DOHH2 (cell line): ENCODE results near the gene HSD3B2.

Source experiments
- H3F3A ChIP-seq: fragments of 200-600 bp; sonication (generic), shearing (Covaris generic); 2 replicates; pipeline ENCODE4 v1.6.0; 2016; ENCODE audit warnings: antibody characterized with exemption, mild to moderate bottlenecking; ENCODE audit not compliant: control insufficient read depth, insufficient read depth
- H3K27ac ChIP-seq: fragments of 200-600 bp; sonication (generic); 2 replicates; pipeline ENCODE4 v1.5.1; 2014; ENCODE audit warnings: low read depth, mild to moderate bottlenecking, low read length, moderate library complexity
- H3K27me3 ChIP-seq: fragments of 200-600 bp; sonication (generic); 2 replicates; pipeline ENCODE4 v1.6.1; 2014; ENCODE audit warnings: mild to moderate bottlenecking, low read length, mixed read lengths; ENCODE audit not compliant: control insufficient read depth
- H3K36me3 ChIP-seq: fragments of 200-600 bp; sonication (generic); 2 replicates; pipeline ENCODE4 v1.6.1; 2014; ENCODE audit warnings: mild to moderate bottlenecking, low read length, moderate library complexity, mixed read lengths; ENCODE audit not compliant: control insufficient read depth
- H3K4me1 ChIP-seq: fragments of 200-600 bp; sonication (generic); 2 replicates; pipeline ENCODE4 v1.6.1; 2014; ENCODE audit warnings: mild to moderate bottlenecking, low read length, mixed read lengths; ENCODE audit not compliant: control insufficient read depth
- H3K4me2 ChIP-seq: fragments of 200-600 bp; sonication (generic); 2 replicates; pipeline ENCODE4 v1.6.0; 2014; ENCODE audit warnings: mild to moderate bottlenecking, low read length, moderate library complexity
- H3K4me3 ChIP-seq: fragments of 200-600 bp; sonication (generic); 2 replicates; pipeline ENCODE4 v1.5.1; 2014; ENCODE audit warnings: mild to moderate bottlenecking, low read length, mixed read lengths
- H3K79me2 ChIP-seq: fragments of 200-600 bp; sonication (generic); 2 replicates; pipeline ENCODE4 v1.6.1; 2014; ENCODE audit warnings: mild to moderate bottlenecking, low read length, mixed read lengths; ENCODE audit not compliant: control insufficient read depth
- H3K9me2 ChIP-seq: fragments of 200-600 bp; sonication (generic); replicated peaks from 2 replicates; pipeline ENCODE4 v1.6.1; 2014; ENCODE audit warnings: mild to moderate bottlenecking, low read length, mixed read lengths; ENCODE audit not compliant: control insufficient read depth
- H3K9me3 ChIP-seq: fragments of 200-600 bp; sonication (generic); 2 replicates; pipeline ENCODE4 v1.6.1; 2014; ENCODE audit warnings: antibody characterized with exemption, low read length, mixed read lengths; ENCODE audit not compliant: control insufficient read depth, insufficient read depth
- H4K20me1 ChIP-seq: fragments of 200-600 bp; sonication (generic); 2 replicates; pipeline ENCODE4 v1.6.0; 2014; ENCODE audit warnings: low read depth, mild to moderate bottlenecking, antibody characterized with exemption, low read length, moderate library complexity; ENCODE audit not compliant: control insufficient read depth, insufficient read depth
- EZH2phosphoT487 ChIP-seq: fragments of 200-600 bp; sonication (generic); IDR thresholded peaks from 2 replicates; pipeline ENCODE4 v1.6.1; 2017; ENCODE audit warnings: borderline replicate concordance, mild to moderate bottlenecking, antibody characterized with exemption, low read length, moderate library complexity, mixed read lengths
- TF ChIP-seq, protein P1 (sequence below): fragments of 200-600 bp; sonication (generic); IDR thresholded peaks from one replicate; pipeline ENCODE4 v1.5.1; 2014; ENCODE audit warnings: antibody characterized with exemption, mild to moderate bottlenecking, low read depth, low read length; ENCODE audit not compliant: poor library complexity, severe bottlenecking

HSD3B2 gene

DNA sequence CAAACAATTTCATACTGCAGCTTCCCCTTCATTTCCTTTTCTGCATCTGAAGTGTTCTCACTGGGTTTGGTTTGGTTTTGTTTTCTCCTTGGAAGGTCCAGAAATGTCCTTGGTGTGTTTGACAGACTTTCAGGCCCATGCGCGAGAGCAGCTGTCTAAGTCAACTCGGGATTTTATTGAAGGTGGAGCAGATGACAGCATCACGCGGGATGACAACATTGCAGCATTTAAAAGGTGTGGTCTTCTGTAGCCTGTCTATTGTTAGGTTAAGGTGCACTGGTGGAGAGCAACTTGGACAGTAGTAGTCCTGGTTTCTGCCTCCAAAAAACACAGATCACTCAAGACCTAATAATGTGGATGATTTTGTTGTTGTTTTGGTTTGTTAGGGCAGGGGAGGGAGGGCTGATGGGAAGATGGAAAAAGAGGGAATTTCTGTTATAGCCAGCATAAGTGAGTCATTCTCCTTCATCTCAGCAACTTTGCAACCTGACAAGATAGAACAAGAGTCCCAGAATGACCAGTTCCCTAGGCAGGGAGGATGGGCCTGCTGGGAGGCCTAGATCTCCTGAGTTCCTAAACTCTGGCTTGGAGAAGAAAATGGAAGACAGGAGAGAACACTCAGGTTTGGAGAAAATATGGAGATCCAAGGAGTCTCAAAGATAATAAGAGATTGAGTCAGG, 33.8 kb upstream of the HSD3B2 start:
- Histone ChIP-seq H3K27me3 (no peaks in the 10 kb centered on the region), H3K4me1 (no peaks in the 10 kb centered on the region), H3F3A (no peaks in the 10 kb centered on the region), H3K9me3 (no peaks in the 10 kb centered on the region), H3K9me2 (no peaks in the 10 kb centered on the region), H3K79me2 (no peaks in the 10 kb centered on the region), H3K36me3 (no peaks in the 10 kb centered on the region), H3K27ac (no peak overlapping the region), H3K4me3 (no peak overlapping the region), H4K20me1 (no peaks in the 10 kb centered on the region), H3K4me2 (no peak overlapping the region)
- TF ChIP-seq, protein P1, sequence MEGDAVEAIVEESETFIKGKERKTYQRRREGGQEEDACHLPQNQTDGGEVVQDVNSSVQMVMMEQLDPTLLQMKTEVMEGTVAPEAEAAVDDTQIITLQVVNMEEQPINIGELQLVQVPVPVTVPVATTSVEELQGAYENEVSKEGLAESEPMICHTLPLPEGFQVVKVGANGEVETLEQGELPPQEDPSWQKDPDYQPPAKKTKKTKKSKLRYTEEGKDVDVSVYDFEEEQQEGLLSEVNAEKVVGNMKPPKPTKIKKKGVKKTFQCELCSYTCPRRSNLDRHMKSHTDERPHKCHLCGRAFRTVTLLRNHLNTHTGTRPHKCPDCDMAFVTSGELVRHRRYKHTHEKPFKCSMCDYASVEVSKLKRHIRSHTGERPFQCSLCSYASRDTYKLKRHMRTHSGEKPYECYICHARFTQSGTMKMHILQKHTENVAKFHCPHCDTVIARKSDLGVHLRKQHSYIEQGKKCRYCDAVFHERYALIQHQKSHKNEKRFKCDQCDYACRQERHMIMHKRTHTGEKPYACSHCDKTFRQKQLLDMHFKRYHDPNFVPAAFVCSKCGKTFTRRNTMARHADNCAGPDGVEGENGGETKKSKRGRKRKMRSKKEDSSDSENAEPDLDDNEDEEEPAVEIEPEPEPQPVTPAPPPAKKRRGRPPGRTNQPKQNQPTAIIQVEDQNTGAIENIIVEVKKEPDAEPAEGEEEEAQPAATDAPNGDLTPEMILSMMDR, result no peak
- no peak for TF ChIP-seq EZH2phosphoT487

DNA sequence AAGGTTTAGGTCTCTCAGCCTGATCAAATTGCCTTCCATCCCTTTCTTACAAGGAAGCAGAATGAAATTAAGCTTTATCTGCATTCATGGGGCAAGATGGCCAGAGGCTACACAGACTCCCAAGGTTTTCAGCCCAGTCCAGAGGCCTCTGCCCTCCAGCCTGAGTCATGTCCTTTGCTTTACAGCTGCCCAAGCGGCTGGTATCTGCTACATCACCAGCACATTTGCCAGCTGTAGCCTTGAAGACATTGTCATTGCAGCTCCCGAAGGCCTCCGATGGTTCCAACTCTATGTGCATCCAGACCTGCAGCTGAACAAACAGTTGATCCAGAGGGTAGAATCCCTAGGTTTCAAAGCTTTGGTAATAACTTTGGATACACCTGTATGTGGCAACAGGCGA, 30.4 kb upstream of the HSD3B2 start:
- Histone ChIP-seq H3K79me2 (no peaks in the 10 kb centered on the region), H4K20me1 (no peaks in the 10 kb centered on the region), H3K4me1 (no peaks in the 10 kb centered on the region), H3K4me3 (no peak overlapping the region), H3K9me2 (no peaks in the 10 kb centered on the region), H3K9me3 (no peaks in the 10 kb centered on the region), H3K27me3 (no peaks in the 10 kb centered on the region), H3K27ac (no peak overlapping the region), H3F3A (no peaks in the 10 kb centered on the region), H3K4me2 (no peak overlapping the region), H3K36me3 (no peaks in the 10 kb centered on the region)
- no peak for TF ChIP-seq EZH2phosphoT487
- TF ChIP-seq, protein P1, result no peak

DNA sequence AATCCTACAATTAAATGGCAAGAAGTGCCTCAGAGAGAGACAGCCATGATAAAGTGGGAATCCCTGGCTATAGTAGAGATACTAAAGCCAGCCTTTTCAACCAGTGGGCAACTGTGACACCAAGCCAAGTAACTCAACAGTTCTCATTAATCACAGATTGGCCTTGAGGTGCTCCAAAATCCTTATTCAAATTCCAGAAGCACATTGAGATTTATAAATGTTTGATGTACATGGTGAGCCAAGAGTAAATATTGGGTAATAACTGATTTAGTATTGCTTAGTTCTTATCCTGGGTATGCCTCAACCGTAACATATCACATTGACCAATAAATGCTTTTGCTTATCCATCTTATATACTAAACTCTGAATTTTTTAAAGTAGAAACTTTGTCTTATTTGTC, 29.3 kb upstream of the HSD3B2 start:
- Histone ChIP-seq H3K4me1 (no peaks in the 10 kb centered on the region), H3K79me2 (no peaks in the 10 kb centered on the region), H3K27me3 (no peaks in the 10 kb centered on the region), H3K36me3 (no peaks in the 10 kb centered on the region), H3K4me2 (no peak overlapping the region), H3K27ac (no peak overlapping the region), H3K4me3 (no peak overlapping the region), H3F3A (no peaks in the 10 kb centered on the region), H4K20me1 (no peaks in the 10 kb centered on the region), H3K9me3 (no peaks in the 10 kb centered on the region), H3K9me2 (no peaks in the 10 kb centered on the region)
- TF ChIP-seq, protein P1, result no peak
- no peak for TF ChIP-seq EZH2phosphoT487
